Esophagus (tissue), 2 donors: Measurements from ENCODE around the gene PLCB3. TPM values are rescaled to one million over a fixed set of nuclear protein-coding genes. Genes with fewer than 3 reads are reported as not detected.
A peak's percentile ranks its signal among the peaks of the same experiment; 100 is the strongest.

Source experiments
- H3K27ac ChIP-seq, 2 donors: one replicate each; pipeline ENCODE4 v1.5.1; 2013; ENCODE audit warnings: low read depth in 2 of 2, mild to moderate bottlenecking in 2 of 2, inconsistent platforms in 1 of 2, low read length in 1 of 2, moderate library complexity in 1 of 2
- H3K27me3 ChIP-seq, 2 donors: one replicate each; pipeline ENCODE4 v1.6.1; 2013; ENCODE audit warnings: low read length in 2 of 2, control low read depth in 1 of 2, mild to moderate bottlenecking in 1 of 2; ENCODE audit not compliant: insufficient read depth in 2 of 2, control insufficient read depth in 1 of 2
- H3K36me3 ChIP-seq, 2 donors: one replicate each; pipeline ENCODE4 v1.6.1; 2013; ENCODE audit warnings: low read length in 1 of 2; ENCODE audit not compliant: control insufficient read depth in 2 of 2, insufficient read depth in 2 of 2
- H3K4me1 ChIP-seq, 2 donors: one replicate each; pipeline ENCODE4 v1.6.1; 2013; ENCODE audit warnings: low read length in 1 of 2; ENCODE audit not compliant: control insufficient read depth in 2 of 2, insufficient read depth in 2 of 2
- H3K4me3 ChIP-seq, 2 donors: one replicate each; pipeline ENCODE4 v1.5.1; 2013; ENCODE audit warnings: low read length in 2 of 2, mild to moderate bottlenecking in 2 of 2, low read depth in 1 of 2, moderate library complexity in 1 of 2
- H3K9me3 ChIP-seq, 2 donors: one replicate each; pipeline ENCODE4 v1.6.1; 2013; ENCODE audit warnings: mild to moderate bottlenecking in 2 of 2, low read depth in 1 of 2, low read length in 1 of 2, moderate library complexity in 1 of 2; ENCODE audit not compliant: control insufficient read depth in 2 of 2, insufficient read depth in 1 of 2
- whole genome bisulfite sequencing, 2 donors: extraction: QIAGEN DNeasy Blood & Tissue Kit; methylation state at CpG; one replicate each; pipeline ENCODE4 v1.1.7; 2013; 5-methylcytosine and 5-hydroxymethylcytosine counted together
- polyA plus RNA-seq, 2 donors: library from polyadenylated mRNA; stranded (reverse); fragments of 200-250 nt; gene quantifications; one replicate each; pipeline ENCODE4 v1.2.3, GENCODE V29; 2013
- donor health status: healthy with polysubstance abuse.
- donor health status: Bipolar disorder and iron deficiency.

Gene PLCB3
- polyA plus RNA-seq, 2 donors, result 24.6 to 37.4 TPM

GRCh38 chr11:64262271-64263002 is 11.1 kb downstream of the PLCB3 start:
- 92% methylated on average over 42 of the region's 42 CpGs for WGBS, 2 donors
- H3K4me3 ChIP-seq, result no peak overlapping the region
- H3K27me3 ChIP-seq, result no peaks in the 10 kb centered on the region
- H3K9me3 ChIP-seq, result no peaks in the 10 kb centered on the region
- H3K36me3 ChIP-seq, result peaks cover 15 to 75% of the 10 kb centered on the region in 2 donors
- no peak overlapping the region for H3K27ac ChIP-seq
- H3K4me1 ChIP-seq, result peaks cover 0 to 5% of the 10 kb centered on the region in 2 donors

- H3K9me3 ChIP-seq, result no peaks in the 10 kb centered on the region
- H3K27ac ChIP-seq, result no peak overlapping the region
- no peak overlapping the region for H3K4me3 ChIP-seq
- peaks cover 15 to 72% of the 10 kb centered on the region in 2 donors for H3K36me3 ChIP-seq
- H3K4me1 ChIP-seq, result peaks cover 0 to 10% of the 10 kb centered on the region in 2 donors
- WGBS, 2 donors, result 78 to 82% methylated on average over 29 of the region's 29 CpGs
- no peaks in the 10 kb centered on the region for H3K27me3 ChIP-seq
These were observed 12.0 kb downstream of the PLCB3 start for GRCh38 chr11:64263021-64263946.

- Histone ChIP-seq H3K4me3 (no peak overlapping the region), H3K27ac (no peak overlapping the region), H3K9me3 (no peaks in the 10 kb centered on the region), H3K4me1 (peaks cover 4 to 16% of the 10 kb centered on the region in 2 donors), H3K27me3 (no peaks in the 10 kb centered on the region), H3K36me3 (peaks cover 13 to 66% of the 10 kb centered on the region in 2 donors)
- 93 to 95% methylated on average over 8 of the region's 8 CpGs for WGBS, 2 donors
These were observed 12.6 kb downstream of the PLCB3 start for GRCh38 chr11:64263947-64264317.

- Histone ChIP-seq H3K4me3 (no peak overlapping the region), H3K27me3 (no peaks in the 10 kb centered on the region), H3K4me1 (peaks cover 4 to 20% of the 10 kb centered on the region in 2 donors), H3K27ac (no peak overlapping the region), H3K9me3 (no peaks in the 10 kb centered on the region), H3K36me3 (peaks cover 11 to 62% of the 10 kb centered on the region in 2 donors)
- WGBS, 2 donors, result 82 to 92% methylated on average over 10 of the region's 10 CpGs
These were observed 13.1 kb downstream of the PLCB3 start for GRCh38 chr11:64264371-64264852.

- Histone ChIP-seq H3K4me1 (peaks cover 4 to 20% of the 10 kb centered on the region in 2 donors), H3K36me3 (peaks cover 7 to 52% of the 10 kb centered on the region in 2 donors)
- 90 to 91% methylated on average over 35 of the region's 35 CpGs for WGBS, 2 donors
These were observed 14.1 kb downstream of the PLCB3 start for GRCh38 chr11:64265176-64266160.

GRCh38 chr11:64266339-64266738 is 15.0 kb downstream of the PLCB3 start:
- no peaks in the 10 kb centered on the region for H3K27me3 ChIP-seq
- peaks cover 5 to 49% of the 10 kb centered on the region in 2 donors for H3K36me3 ChIP-seq
- H3K4me3 ChIP-seq, result no peak overlapping the region
- H3K9me3 ChIP-seq, result no peaks in the 10 kb centered on the region
- peaks cover 4 to 20% of the 10 kb centered on the region in 2 donors for H3K4me1 ChIP-seq
- H3K27ac ChIP-seq, result peak overlapping the region in 1 of 2 donors; percentile 48
- WGBS, 2 donors, result 81% methylated on average over 15 of the region's 15 CpGs

More at GRCh38 chr11:64265176-64266160, 14.1 kb downstream of the PLCB3 start:
- H3K4me3 ChIP-seq, result no peak overlapping the region
- no peaks in the 10 kb centered on the region for H3K9me3 ChIP-seq
- no peak overlapping the region for H3K27ac ChIP-seq
- no peaks in the 10 kb centered on the region for H3K27me3 ChIP-seq

GRCh38 chr11:64267207-64267945 is 16.0 kb downstream of the PLCB3 start:
- Histone ChIP-seq H3K27ac (peak overlapping the region; percentile 96), H3K27me3 (no peaks in the 10 kb centered on the region), H3K9me3 (no peaks in the 10 kb centered on the region)

GRCh38 chr11:64268025-64268892 is 16.9 kb downstream of the PLCB3 start:
- Histone ChIP-seq H3K27ac (peak overlapping the region; percentile 96), H3K9me3 (no peaks in the 10 kb centered on the region), H3K36me3 (peaks cover 5 to 30% of the 10 kb centered on the region in 2 donors), H3K4me1 (peaks cover 4 to 20% of the 10 kb centered on the region in 2 donors), H3K27me3 (no peaks in the 10 kb centered on the region), H3K4me3 (peak overlapping the region; percentile 57 to 58)
- WGBS, 2 donors, result 34 to 37% methylated on average over 23 of the region's 23 CpGs

More at GRCh38 chr11:64267207-64267945, 16.0 kb downstream of the PLCB3 start:
- Histone ChIP-seq H3K4me1 (peaks cover 4 to 20% of the 10 kb centered on the region in 2 donors), H3K4me3 (no peak overlapping the region), H3K36me3 (peaks cover 5 to 39% of the 10 kb centered on the region in 2 donors)
- 45 to 61% methylated on average over 27 of the region's 27 CpGs for WGBS, 2 donors
